ENCODE data around the gene RAMACL. TPM values are rescaled to one million over a fixed set of nuclear protein-coding genes. Genes with fewer than 3 reads are reported as not detected.
"Not testable (repeated sequence)": the region's sequence is repeated elsewhere in the genome, so short reads cannot be mapped to it uniquely, and the experiment has no call there.

The RAMACL gene
- total and polyA plus RNA-seq, 4 donors = 0.41 to 6.4 (median 2.4) TPM; not detected in 1

DNA sequence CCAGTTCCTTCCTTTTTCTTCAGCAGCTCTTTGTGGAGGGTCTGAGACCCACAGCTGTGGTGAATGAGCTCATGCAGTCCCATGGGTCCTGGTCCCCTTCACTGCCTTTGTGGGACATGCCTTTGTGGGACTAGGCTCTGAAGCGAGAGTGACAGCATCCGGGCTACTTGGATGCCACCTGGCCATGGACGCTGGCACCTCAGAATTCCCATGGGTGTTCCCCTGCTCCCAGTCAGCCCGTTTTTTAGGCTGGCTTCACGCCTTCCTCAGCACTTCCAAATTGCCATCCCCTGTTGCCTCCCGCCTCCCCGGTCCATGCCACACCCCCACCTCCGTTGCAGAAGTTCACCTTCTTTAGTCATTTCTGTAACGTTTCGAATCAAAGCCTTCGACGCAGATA is 45.1 kb downstream of the RAMACL start:
- DNase-seq = no peak
- no peaks in the 10 kb centered on the region for H3K4me1 ChIP-seq (ENCODE audit: control insufficient read depth in 1 of 2, insufficient read depth in 2 of 2, low read length in 2 of 2)
- H3K9me3 ChIP-seq (ENCODE audit: control insufficient read depth, low read length) = no peaks in the 10 kb centered on the region
- ATAC-seq (ENCODE audit: low FRiP score) = no peak
- 84 to 88% methylated on average over 12 of the region's 12 CpGs for WGBS, 2 donors
- no peak overlapping the region for H3K4me3 ChIP-seq (ENCODE audit: low read length in 2 of 2)
- no peaks in the 10 kb centered on the region for H3K27me3 ChIP-seq (ENCODE audit: control insufficient read depth in 1 of 2, insufficient read depth in 2 of 2, low read length in 1 of 2)
- H3K27ac ChIP-seq (ENCODE audit: low read depth in 1 of 2, low read length in 2 of 2) = no peak overlapping the region
- H3K36me3 ChIP-seq (ENCODE audit: control insufficient read depth in 1 of 2, insufficient read depth in 2 of 2, low read length in 1 of 2) = peaks cover 0 to 3% of the 10 kb centered on the region in 2 donors
- intact Hi-C loops (cut with DNase I) = no loop called here

GRCh38 chr6:166540631-166541331 is 45.7 kb downstream of the RAMACL start:
- DNase-seq (no peak), ATAC-seq (ENCODE audit: low FRiP score) (peak; percentile 6)
- Histone ChIP-seq H3K27ac (ENCODE audit: low read depth in 1 of 2, low read length in 2 of 2) (no peak overlapping the region), H3K27me3 (ENCODE audit: control insufficient read depth in 1 of 2, insufficient read depth in 2 of 2, low read length in 1 of 2) (no peaks in the 10 kb centered on the region), H3K4me1 (ENCODE audit: control insufficient read depth in 1 of 2, insufficient read depth in 2 of 2, low read length in 2 of 2) (no peaks in the 10 kb centered on the region), H3K9me3 (ENCODE audit: control insufficient read depth, low read length) (no peaks in the 10 kb centered on the region), H3K36me3 (ENCODE audit: control insufficient read depth in 1 of 2, insufficient read depth in 2 of 2, low read length in 1 of 2) (peaks cover 0 to 3% of the 10 kb centered on the region in 2 donors), H3K4me3 (ENCODE audit: low read length in 2 of 2) (no peak overlapping the region)
- intact Hi-C loops (cut with DNase I) = no loop called here
- 84 to 87% methylated on average over 18 of the region's 18 CpGs for WGBS, 2 donors

DNA sequence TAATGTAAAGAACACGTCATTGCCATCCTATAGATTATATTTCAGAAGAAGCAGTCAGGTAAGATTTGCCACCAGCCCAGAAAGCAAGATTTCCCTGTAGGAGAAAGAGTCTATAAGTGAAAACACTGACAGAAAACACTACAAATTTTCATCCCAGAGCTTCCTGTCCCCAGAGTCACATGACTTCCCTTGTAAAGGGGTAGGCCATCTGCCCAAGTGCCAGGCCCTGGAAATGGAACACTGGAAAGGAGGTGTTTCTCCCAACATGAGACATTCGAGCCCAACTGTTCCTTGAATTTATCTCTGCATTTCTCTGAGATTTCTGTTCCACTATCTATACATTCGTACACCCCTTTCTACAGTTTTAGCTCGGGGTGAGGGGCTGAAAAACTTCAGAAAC is 46.9 kb downstream of the RAMACL start:
- WGBS, 2 donors = 82 to 88% methylated on average over 4 of the region's 4 CpGs
- no peak overlapping the region for H3K4me3 ChIP-seq (ENCODE audit: low read length in 2 of 2)
- intact Hi-C loops (cut with DNase I) = no loop called here
- no peaks in the 10 kb centered on the region for H3K4me1 ChIP-seq (ENCODE audit: control insufficient read depth in 1 of 2, insufficient read depth in 2 of 2, low read length in 2 of 2)
- H3K27me3 ChIP-seq (ENCODE audit: control insufficient read depth in 1 of 2, insufficient read depth in 2 of 2, low read length in 1 of 2) = no peaks in the 10 kb centered on the region
- peaks cover 0 to 3% of the 10 kb centered on the region in 2 donors for H3K36me3 ChIP-seq (ENCODE audit: control insufficient read depth in 1 of 2, insufficient read depth in 2 of 2, low read length in 1 of 2)
- no peak for DNase-seq
- no peak for ATAC-seq (ENCODE audit: low FRiP score)
- H3K9me3 ChIP-seq (ENCODE audit: control insufficient read depth, low read length) = no peaks in the 10 kb centered on the region
- H3K27ac ChIP-seq (ENCODE audit: low read depth in 1 of 2, low read length in 2 of 2) = no peak overlapping the region

DNA sequence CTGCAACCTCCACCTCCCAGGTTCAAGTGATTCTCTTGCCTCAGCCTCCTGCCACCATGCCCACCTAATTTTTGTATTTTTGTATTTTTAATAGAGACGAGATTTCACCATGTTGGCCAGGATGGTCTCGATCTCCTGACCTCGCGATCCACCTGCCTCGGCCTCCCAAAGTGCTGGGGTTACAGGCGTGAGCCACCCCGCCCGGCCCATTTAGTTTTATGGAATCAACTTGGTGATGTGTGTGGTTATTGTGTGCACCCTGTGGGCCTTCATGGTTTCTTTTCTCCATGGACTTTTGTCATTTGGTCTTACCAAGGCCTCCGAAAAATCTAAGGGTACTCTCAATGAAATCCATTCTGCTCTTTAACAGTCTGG is 47.5 kb downstream of the RAMACL start:
- ATAC-seq (ENCODE audit: low FRiP score); intact Hi-C loops (cut with DNase I); H3K36me3 ChIP-seq (ENCODE audit: control insufficient read depth in 1 of 2, insufficient read depth in 2 of 2, low read length in 1 of 2); H3K27me3 ChIP-seq (ENCODE audit: control insufficient read depth in 1 of 2, insufficient read depth in 2 of 2, low read length in 1 of 2); H3K9me3 ChIP-seq (ENCODE audit: control insufficient read depth, low read length); H3K27ac ChIP-seq (ENCODE audit: low read depth in 1 of 2, low read length in 2 of 2); H3K4me3 ChIP-seq (ENCODE audit: low read length in 2 of 2); DNase-seq; H3K4me1 ChIP-seq (ENCODE audit: control insufficient read depth in 1 of 2, insufficient read depth in 2 of 2, low read length in 2 of 2): not testable (repeated sequence)
- WGBS, 2 donors = 96 to 98% methylated on average over 9 of the region's 9 CpGs

GRCh38 chr6:166538297-166539010 is 48.0 kb downstream of the RAMACL start:
- H3K4me3 ChIP-seq (ENCODE audit: low read length in 2 of 2) = no peak overlapping the region
- DNase-seq (no peak), ATAC-seq (ENCODE audit: low FRiP score) (no peak)
- no peaks in the 10 kb centered on the region for H3K27me3 ChIP-seq (ENCODE audit: control insufficient read depth in 1 of 2, insufficient read depth in 2 of 2, low read length in 1 of 2)
- H3K9me3 ChIP-seq (ENCODE audit: control insufficient read depth, low read length) = no peaks in the 10 kb centered on the region
- peaks cover under 1 to 3% of the 10 kb centered on the region in 2 donors for H3K36me3 ChIP-seq (ENCODE audit: control insufficient read depth in 1 of 2, insufficient read depth in 2 of 2, low read length in 1 of 2)
- H3K4me1 ChIP-seq (ENCODE audit: control insufficient read depth in 1 of 2, insufficient read depth in 2 of 2, low read length in 2 of 2) = no peaks in the 10 kb centered on the region
- intact Hi-C loops (cut with DNase I) = no loop called here
- H3K27ac ChIP-seq (ENCODE audit: low read depth in 1 of 2, low read length in 2 of 2) = no peak overlapping the region
- WGBS, 2 donors = 89 to 93% methylated on average over 17 of the region's 17 CpGs

- no peaks in the 10 kb centered on the region for H3K4me1 ChIP-seq (ENCODE audit: control insufficient read depth in 1 of 2, insufficient read depth in 2 of 2, low read length in 2 of 2)
- DNase-seq (no peak), ATAC-seq (ENCODE audit: low FRiP score) (no peak)
- H3K27me3 ChIP-seq (ENCODE audit: control insufficient read depth in 1 of 2, insufficient read depth in 2 of 2, low read length in 1 of 2) = no peaks in the 10 kb centered on the region
- no peaks in the 10 kb centered on the region for H3K9me3 ChIP-seq (ENCODE audit: control insufficient read depth, low read length)
- peaks cover 3 to 6% of the 10 kb centered on the region in 2 donors for H3K36me3 ChIP-seq (ENCODE audit: control insufficient read depth in 1 of 2, insufficient read depth in 2 of 2, low read length in 1 of 2)
- no peak overlapping the region for H3K4me3 ChIP-seq (ENCODE audit: low read length in 2 of 2)
- 94 to 95% methylated on average over 17 of the region's 17 CpGs for WGBS, 2 donors
- intact Hi-C loops (cut with DNase I) = no loop called here
- no peak overlapping the region for H3K27ac ChIP-seq (ENCODE audit: low read depth in 1 of 2, low read length in 2 of 2)
Observed at GRCh38 chr6:166534658-166535406, 51.6 kb downstream of the RAMACL start.

GRCh38 chr6:166533205-166533824 is 53.2 kb downstream of the RAMACL start:
- Histone ChIP-seq H3K27ac (ENCODE audit: low read depth in 1 of 2, low read length in 2 of 2) (no peak overlapping the region), H3K4me3 (ENCODE audit: low read length in 2 of 2) (no peak overlapping the region), H3K4me1 (ENCODE audit: control insufficient read depth in 1 of 2, insufficient read depth in 2 of 2, low read length in 2 of 2) (no peaks in the 10 kb centered on the region), H3K9me3 (ENCODE audit: control insufficient read depth, low read length) (no peaks in the 10 kb centered on the region), H3K27me3 (ENCODE audit: control insufficient read depth in 1 of 2, insufficient read depth in 2 of 2, low read length in 1 of 2) (no peaks in the 10 kb centered on the region), H3K36me3 (ENCODE audit: control insufficient read depth in 1 of 2, insufficient read depth in 2 of 2, low read length in 1 of 2) (peaks cover 3 to 6% of the 10 kb centered on the region in 2 donors)
- 90 to 94% methylated on average over 15 of the region's 15 CpGs for WGBS, 2 donors
- DNase-seq = no peak
- no peak for ATAC-seq (ENCODE audit: low FRiP score)
- intact Hi-C loops (cut with DNase I) = no loop called here
